DMS79 treated with DMSO at 0.1 percent for 48 hours (cell line): ENCODE data around the gene ENPP3.
"Not testable (repeated sequence)": the region's sequence is repeated elsewhere in the genome, so short reads cannot be mapped to it uniquely, and the experiment has no call there.

Source experiments
- DNase-seq: peaks from one replicate; lab custom pipeline; 2025; lab: John Stamatoyannopoulos, UW

Gene ENPP3

DNA sequence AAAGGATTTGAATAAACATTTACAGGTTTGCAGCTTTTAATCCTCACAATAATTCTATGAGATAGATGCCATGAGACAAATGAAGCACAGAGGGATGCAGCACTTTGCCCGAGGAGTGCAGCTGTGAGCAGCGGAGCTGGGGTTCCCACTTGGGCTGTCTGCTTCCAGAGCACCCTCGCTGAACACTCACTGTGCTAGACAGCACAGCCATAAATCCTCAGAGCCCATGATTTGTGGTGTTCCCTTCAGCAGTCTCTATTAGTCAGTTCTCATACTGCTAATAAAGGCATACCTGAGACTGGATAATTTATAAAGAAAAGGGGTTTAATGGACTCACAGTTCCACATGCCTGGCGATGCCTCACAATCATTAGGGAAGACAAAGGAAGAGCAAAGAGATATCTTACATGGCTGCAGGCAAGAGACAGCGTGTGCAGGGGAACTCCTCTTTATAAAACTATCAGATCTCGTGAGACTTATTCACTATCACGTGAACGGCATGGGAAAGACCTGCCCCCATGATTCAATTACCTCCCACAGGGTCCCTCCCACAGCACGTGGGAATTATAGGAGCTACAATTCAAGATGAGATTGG, 99.0 kb downstream of the ENPP3 start:
- no peak for DNase-seq

DNA sequence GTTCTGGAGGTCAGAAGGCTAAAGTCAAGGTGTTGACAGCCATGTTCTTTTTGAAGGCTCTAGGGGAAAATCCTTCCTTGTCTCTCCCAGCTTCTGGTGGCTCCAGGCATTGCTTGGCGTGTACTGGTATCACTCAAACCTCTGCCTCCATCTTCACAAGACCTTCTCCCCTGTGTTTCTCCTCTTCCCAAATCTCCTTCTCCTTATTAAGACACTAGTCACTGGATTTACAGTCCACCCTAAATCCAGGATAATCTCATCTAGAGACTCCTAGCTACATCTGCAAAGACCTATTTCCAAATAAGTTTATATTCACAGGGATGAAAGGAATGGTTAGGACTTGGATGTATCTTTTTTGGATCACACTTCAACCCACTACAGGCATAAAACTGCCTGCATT, 99.7 kb downstream of the ENPP3 start:
- DNase-seq: no peak

DNA sequence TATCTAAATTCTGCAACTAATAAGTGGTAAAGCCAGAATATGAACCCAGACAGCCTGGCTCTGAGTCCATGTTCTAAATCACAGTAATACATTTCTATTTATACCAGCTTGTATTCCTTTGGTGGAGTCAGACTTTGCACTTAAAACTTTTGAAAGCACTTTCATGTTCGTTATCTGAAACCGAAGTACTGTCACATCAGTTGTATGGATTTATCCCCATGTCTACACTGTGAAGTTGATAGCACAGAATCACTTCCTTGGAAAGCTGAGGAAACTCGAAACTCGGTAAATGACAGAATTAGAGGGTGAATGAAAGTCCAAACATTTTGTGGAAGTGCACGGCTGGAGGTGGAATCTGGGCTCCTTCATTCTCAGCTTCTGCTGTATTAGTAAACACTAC, 102.0 kb downstream of the ENPP3 start:
- DNase-seq: no peak

DNA sequence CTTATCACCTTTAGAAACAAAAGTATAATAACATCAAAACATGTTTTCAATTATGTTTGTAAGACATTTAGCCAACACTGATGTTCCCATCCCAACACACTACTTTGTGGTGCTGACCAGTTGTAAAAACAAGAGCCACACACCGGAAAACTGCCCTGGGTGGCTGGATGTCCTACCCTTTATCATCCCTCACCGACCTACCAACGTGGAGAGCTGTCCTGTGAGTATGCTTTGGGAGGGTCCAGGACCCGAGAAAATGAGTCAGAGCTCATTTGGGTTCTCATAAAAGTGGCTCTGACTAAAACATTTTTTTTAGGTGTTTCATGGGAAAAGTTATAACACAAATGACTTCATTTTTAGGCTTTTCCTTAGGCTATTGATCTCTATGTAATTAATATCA, 103.1 kb downstream of the ENPP3 start:
- no peak for DNase-seq

DNA sequence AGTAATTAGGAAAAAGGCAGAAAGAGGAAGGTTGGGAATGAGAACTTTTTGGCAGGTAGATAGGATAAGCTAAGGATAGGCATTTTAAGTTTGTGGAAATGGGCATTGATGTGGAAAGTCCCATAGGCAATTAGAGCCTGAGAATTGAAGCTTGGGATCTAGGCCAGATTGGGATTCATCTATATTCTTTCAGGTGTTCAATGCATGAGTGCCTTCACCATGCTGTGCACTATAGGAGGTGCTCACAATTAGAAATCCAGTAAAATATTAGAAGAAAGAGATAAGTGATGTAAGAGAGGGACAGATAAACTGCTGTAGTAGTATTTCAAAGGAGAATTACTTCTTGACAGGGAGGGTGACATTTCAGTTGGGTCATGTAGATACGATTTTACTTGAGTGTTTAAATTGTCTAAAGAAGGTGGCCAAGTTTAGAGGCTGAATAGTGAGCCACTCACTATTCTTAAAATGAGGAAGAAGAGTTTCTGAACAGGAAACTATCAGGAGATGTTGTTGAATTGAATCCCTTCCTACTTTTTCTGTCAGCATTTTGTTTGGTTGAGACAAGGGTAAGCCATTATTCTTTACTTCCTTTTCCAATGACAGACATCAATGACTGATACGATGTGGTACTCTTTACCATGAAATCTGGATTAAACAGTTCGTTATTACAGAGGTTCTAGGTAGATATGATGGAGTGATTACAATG, 104.7 kb downstream of the ENPP3 start:
- DNase-seq: no peak

DNA sequence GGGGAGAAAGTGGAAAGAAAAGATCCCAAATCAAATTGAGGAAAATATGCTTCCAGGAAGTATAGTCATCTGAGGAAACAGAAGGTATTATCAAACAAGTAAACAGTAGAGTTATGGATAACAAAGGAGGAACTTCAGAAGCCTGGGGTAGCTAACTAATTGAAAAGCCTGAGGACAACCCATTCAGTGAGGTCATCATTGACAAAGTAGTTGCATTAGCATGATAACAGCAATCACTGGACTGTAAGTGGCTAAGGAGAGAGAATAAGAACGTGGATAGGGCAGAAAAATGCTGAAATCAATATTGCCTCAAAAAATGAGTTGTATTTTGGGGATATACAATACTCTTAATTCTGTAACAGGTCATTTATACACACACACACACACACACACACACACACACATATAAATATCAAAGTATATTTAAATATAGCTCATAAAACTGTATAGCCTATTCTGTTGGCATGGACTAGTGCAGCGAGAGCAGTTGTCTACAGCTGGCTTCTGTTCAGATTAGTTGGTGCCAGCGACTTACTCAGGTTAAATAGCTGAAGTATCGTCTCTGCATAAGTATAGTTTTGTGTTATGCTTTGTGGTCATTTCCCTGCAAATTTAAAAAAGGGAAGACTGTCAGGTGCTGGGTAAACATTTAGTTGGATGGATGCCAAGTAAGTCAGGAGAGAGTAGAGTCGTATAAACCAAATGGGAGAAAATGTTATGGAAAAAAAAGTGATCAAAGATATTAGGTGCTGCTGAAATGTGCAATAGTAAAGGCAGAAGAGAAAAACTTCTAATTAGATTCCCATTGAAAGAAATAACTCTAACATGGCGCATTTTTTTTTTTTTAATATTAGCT, 107.6 kb downstream of the ENPP3 start:
- DNase-seq: no peak

DNA sequence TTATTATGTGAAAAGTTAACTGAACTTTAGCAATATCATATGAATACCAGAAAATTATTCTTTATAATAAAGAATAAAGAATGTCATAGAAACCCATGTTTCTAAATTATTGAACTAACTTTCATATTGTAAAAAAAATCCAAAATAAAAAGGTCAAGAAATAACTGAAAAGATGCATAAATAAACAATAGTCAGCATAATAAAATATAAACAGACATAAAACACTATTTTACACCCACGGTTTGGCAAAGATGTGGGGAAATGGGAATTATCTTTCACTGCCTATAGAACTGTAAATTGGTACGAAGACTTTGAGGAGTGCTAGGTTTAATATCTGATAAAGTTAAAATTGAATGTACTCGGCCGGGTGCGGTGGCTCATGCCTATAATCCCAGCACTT, 108.4 kb downstream of the ENPP3 start:
- DNase-seq: no peak

DNA sequence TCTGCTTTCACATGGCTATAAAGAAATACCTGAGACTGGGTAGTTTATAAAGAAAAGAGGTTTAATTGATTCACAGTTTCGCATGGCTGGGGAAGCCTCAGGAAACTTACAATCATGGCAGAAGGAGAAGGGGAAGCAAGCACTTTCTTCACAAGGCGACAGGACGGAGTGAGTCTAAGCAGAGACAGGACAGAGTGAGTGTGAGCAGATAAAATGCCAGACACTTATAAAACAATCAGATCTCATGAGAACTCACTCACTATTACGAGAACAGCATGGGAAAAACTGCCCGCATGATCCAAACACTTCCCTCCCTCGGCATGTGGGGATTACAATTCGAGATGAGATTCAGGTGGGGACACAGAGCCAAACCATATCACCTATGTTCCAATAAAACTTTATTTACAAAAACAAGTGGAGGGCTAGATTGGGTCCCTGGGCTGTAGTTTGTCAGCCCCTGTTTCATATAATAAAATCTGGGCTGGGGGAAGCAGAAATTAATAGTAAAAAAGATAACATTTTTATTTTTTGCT, 110.8 kb downstream of the ENPP3 start:
- DNase-seq: no peak

DNA sequence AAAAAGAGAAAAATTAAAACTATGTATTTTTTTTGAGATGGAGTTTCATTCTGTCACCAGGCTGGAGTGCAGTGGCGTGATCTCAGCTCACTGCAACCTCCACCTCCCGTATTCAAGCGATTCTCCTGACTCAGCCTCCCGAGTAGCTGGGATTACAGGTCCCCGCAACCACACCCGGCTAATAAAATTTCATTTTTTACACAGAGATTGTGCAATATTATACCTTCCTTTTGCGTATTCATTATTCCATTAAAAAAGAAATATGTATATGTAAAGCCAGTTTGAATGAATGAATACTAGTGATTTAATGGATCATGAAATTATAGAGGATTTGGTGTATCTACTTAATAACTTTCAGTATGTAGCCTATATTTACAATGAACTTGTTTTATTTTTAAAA, 111.9 kb downstream of the ENPP3 start:
- no peak for DNase-seq

DNA sequence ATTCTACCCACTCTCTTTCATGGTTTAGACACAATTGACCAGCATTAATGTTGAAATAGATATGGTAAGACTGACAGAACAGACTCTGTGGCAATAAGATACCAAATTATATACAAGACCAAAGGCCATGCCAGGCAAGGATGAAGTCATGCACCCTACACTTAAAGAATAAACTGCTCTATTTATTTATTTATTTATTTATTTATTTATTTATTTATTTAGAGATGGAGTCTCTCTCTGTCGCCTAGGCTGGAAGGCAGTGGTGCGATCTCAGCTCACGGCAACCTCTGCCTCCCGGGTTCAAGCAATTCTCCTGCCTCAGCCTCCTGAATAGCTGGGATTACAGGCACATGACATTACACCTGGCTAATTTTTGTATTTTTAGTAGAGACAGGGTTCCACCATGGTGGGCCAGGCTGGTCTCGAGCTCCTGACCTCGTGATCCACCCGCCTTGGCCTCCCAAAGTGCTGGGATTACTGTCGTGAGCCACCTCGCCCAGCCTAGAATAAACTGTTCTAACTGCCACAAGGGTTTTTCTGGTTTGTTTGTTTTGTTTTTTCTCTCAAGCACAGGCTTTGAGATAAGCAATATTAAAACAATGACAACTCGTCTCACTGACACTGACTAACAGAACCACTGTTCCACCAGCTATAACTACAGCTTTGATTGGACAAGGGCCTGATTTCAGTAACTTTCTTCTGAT, 114.1 kb downstream of the ENPP3 start:
- not testable (repeated sequence) for DNase-seq

DNA sequence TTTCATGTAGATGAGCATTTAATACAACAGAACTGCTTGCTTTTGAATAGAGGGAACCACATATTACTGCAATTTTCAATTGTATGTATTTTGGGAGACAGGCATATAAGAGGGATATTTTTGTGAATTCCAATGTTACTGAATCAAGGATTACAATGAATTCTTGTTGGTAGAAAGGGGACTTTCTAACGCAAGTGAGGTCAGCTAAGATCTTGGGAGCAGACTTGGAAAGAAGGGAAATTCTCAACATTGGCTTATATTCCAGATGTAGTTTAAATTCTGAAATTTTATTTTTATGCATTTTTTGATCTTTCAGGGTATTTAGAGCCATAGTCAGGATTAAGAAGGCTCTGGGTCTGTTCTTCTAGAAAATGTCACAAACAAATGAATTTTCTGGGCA, 117.0 kb downstream of the ENPP3 start:
- no peak for DNase-seq

DNA sequence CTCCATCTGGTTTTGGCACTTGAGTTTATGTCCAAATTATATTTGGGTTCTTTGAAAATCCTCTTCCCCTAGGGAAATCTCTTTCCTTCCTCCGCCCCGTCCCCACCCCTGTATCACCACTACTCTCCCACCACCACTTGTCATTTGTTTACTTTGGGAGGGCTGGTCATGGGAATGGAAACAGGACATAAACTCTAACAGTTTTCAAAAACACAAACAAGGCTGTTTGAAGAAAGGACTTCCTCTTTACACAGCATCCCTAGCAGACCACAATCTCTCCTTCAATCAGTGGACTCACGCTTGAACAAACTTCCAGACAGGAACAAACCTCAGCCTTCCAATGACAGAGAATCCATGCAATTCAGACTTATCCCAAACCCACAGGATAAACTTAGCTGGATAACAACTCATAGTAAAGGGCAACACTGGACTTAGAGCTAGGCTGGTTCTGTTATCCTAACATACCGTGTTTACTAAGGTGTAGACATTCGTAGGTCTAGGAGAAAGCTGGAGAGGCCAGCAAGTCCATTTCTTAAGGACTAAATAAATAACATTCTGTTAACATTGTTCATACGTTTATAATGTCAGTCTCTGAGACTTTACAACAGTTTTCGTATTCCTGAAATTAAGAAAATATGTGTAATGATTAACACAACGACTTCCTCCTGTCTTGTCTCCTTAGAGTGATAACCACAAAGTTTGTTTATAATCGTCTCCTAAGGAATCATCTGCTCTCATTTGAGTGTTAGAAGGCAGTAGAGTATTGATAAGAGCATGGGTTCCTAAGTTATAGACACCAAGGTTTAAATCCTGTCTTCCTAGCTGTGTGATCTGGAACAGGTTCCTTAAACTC, 117.8 kb downstream of the ENPP3 start:
- no peak for DNase-seq

DNA sequence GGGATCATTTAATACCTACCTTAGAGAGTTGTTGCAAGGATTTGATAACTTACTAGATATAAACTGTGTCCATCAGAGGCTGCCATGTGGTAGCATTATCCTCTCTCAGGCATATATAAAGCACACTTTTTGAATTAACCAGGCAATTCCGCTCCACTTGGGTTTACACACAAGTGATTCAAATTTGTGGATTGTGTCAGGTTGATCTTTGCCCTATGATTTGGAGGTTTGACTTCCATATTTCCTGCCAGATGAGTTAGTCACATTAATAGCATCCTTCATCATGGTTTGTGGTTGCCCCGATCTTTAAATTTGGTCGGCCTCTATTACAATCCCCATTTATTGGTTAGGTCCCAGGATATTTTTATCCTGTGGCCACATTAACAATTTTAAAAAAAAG, 118.5 kb downstream of the ENPP3 start:
- no peak for DNase-seq

DNA sequence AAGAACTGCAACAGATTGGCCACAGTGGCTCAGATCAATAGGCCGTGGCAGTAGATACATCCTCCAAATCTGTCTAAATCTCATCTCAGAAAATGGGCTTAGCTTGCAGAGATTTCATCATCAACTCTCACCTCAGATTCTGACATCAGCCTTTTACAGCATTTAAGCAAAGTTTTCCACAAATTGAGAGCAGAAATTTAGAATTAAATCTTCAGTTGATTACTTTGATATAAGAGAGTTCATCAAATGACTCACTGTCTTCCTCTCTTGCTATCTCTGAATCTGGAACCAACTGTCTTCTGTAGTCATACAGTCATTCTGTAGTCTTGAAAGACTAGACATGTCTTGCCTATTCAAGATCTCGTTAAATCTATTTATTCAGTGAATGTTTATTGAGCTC, 118.9 kb downstream of the ENPP3 start:
- no peak for DNase-seq

DNA sequence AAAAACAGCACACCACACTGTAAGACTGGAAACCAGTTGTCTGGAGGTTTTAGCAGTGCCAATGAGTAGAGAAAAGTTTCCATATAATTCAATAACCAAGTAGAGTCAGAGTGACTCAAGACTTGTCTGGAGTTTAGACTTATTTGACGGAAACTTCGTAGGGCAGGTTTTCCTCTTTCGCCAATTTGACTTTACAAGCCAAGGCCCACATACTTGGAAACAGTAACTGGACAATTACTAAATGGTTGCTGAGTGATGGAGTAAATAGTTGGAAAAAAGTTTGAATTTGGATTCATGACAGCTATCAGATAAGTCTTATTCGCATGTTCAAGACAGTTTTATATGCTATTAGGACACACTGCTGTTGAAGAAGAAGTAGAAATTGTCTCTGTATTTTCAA, 121.8 kb downstream of the ENPP3 start:
- no peak for DNase-seq

DNA sequence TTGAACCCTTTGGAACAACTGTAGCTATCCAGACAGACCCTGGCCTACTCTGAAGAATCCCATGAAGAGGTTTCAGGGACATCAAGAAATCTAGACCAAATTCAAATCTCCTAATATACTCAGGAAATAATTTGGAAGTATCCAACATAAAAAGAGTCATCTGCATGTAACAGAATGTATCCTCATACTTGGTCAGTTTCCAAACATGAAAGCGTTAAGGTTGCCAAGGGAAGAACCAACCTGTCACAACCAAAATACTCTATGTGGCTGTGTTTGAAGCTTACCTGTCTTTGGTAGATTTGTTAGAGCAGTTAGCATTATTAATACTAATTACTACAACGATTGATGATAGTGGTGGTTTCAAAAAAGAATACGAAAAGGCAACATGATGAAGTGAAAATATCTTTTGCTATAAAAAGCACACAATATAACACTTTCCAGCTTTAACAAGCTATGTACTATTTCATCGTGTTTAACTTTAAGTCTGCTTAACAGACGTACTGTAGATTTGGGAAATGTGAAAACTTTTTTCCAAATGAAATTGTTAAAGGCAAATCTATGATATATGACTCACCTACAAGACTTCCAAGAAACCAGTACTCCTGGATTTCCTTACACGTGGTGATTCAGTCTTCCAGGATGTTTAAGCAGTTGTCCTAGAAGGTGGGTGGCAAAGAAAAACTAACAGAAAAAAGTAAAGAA, 124.1 kb downstream of the ENPP3 start:
- DNase-seq: no peak

DNA sequence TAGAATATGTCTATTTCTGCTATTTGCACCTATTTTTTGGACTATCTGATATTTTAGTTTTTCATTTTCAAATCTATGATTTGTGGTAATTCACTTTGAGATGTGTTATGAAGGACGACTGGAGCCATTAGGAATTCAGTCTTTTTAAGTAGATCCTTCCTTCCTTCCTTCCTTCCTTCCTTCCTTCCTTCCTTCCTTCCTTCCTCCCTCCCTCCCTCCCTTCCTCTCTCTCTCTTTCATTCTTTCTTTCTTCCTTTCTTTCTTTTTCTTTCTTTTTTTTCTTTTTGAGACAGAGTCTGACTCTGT, 124.6 kb downstream of the ENPP3 start:
- DNase-seq: no peak

DNA sequence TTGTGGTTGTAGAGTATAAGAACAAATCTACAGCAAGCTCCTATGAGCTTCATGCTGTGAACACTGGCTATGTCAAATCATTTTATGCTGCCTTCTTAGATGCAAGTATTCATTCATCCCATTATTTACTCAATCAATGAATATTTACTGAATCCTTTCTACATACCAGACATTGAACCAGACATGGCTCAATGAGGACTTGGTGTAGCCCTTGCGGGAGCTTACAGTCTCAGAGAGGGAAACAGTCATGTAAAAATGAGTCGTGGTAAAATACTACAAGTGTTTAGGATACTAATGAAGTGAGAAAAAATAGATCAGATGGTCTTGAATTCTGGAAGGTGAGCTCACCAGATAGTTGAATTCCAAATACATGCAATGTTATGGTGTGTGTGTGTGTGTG, 125.9 kb downstream of the ENPP3 start:
- no peak for DNase-seq

DNA sequence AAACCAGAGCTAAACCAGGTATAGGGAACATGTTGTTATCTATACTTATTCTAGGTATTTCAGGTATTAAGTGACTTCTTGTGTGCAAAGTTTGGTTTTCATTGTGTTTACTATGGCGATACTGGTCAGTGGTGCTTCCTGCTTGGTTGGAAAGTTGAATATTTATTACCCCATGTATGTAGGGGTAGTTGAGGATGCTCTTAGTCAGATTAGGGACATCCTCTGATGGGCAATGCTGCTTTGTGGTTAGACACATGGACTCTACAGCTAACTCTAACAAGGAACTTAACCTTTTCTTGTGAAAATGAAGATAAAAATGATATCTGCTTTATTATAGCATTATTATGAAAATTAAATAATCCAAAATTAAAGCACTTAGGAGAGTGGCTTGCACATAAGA, 126.6 kb downstream of the ENPP3 start:
- no peak for DNase-seq

DNA sequence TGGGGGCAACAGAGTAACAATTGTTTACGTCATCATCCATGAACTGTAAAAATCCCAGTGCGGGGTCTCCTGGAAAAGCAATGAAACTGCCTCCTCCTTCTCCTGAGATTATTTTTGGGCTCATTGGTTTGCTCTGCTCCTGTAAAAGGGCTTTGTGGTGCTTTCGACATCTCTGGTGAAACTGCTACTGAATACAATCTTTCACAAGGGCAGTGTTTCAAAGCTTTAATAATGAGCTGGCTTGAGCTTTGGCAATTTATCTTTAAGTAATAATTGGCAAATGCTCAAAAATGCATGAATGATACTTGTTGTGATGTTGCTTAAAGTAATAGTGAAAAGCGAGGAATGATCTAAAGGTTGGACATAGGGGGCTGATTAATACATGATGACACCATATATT, 127.2 kb downstream of the ENPP3 start:
- no peak for DNase-seq
